ENCODE data around the gene PCDHGA12. TPM values are rescaled to one million over a fixed set of nuclear protein-coding genes. Genes with fewer than 3 reads are reported as not detected.
A peak's percentile ranks its signal among the peaks of the same experiment; 100 is the strongest.
"Not testable (repeated sequence)": the region's sequence is repeated elsewhere in the genome, so short reads cannot be mapped to it uniquely, and the experiment has no call there.

Gene PCDHGA12
- total RNA-seq, 3 donors from 2014 or later (not counting 1 experiment from before 2014, with no cell fraction given): 0.35 to 1.1 (median 0.75) TPM

DNA sequence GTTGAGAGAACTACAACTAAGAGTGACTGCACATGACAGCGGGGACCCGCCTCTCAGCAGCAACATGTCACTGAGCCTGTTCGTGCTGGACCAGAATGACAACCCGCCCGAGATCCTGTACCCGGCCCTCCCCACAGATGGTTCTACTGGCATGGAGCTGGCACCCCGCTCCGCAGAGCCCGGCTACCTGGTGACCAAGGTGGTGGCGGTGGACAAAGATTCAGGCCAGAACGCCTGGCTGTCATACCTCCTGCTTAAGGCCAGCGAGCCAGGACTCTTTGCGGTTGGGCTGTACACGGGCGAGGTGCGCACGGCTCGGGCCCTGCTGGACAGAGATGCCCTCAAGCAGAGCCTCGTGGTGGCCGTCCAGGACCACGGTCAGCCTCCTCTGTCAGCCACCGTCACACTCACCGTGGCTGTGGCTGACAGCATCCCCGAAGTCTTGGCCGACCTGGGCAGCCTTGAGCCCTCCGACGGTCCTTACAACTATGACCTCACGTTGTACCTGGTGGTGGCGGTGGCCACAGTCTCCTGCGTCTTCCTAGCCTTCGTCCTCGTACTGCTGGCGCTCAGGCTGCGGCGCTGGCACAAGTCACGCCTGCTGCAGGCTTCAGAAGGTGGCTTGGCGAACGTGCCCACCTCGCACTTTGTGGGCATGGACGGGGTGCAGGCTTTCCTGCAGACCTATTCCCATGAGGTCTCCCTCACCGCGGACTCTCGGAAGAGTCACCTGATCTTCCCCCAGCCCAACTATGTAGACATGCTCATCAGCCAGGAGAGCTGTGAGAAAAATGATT, 45.6 kb upstream of the PCDHGA12 start:
- no peak for DNase-seq
- no peaks in the 10 kb centered on the region for H3K36me3 ChIP-seq (ENCODE audit: control insufficient read depth, insufficient read depth, low read length)
- no peak for ATAC-seq
- H3K4me1 ChIP-seq (ENCODE audit: control insufficient read depth, insufficient read depth, low read length): peaks cover 4% of the 10 kb centered on the region
- Mint-ChIP-seq H3K9me3 (peaks cover 0 to 3% of the 10 kb centered on the region in 2 donors), H3K27me3 (ENCODE audit: low read depth in 2 of 2) (peaks cover 69 to 77% of the 10 kb centered on the region in 2 donors), H3K27ac (no peak overlapping the region), H3K4me3 (no peak overlapping the region), H3K36me3 (no peaks in the 10 kb centered on the region), H3K4me1 (peaks cover 0 to 8% of the 10 kb centered on the region in 2 donors)
- WGBS (ENCODE audit: insufficient coverage): 49% methylated on average over 43 of the region's 43 CpGs
- TF ChIP-seq, protein P1, sequence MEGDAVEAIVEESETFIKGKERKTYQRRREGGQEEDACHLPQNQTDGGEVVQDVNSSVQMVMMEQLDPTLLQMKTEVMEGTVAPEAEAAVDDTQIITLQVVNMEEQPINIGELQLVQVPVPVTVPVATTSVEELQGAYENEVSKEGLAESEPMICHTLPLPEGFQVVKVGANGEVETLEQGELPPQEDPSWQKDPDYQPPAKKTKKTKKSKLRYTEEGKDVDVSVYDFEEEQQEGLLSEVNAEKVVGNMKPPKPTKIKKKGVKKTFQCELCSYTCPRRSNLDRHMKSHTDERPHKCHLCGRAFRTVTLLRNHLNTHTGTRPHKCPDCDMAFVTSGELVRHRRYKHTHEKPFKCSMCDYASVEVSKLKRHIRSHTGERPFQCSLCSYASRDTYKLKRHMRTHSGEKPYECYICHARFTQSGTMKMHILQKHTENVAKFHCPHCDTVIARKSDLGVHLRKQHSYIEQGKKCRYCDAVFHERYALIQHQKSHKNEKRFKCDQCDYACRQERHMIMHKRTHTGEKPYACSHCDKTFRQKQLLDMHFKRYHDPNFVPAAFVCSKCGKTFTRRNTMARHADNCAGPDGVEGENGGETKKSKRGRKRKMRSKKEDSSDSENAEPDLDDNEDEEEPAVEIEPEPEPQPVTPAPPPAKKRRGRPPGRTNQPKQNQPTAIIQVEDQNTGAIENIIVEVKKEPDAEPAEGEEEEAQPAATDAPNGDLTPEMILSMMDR (IDR thresholded peaks at IDR 0.05): no peak
- intact Hi-C loops (cut with micrococcal nuclease): loop anchor here (5.0 kb wide), 1 partner anchor 38 kb away; the partner anchor contains the start of gene PCDHGA11
- H3K4me3 ChIP-seq (ENCODE audit: low read length): no peak overlapping the region
- H3K27ac ChIP-seq (ENCODE audit: low read length): no peak overlapping the region
- peaks cover 51% of the 10 kb centered on the region for H3K27me3 ChIP-seq (ENCODE audit: control insufficient read depth, insufficient read depth, low read length)
- H3K9me3 ChIP-seq (ENCODE audit: control insufficient read depth, insufficient read depth, low read length): peaks cover 36% of the 10 kb centered on the region

DNA sequence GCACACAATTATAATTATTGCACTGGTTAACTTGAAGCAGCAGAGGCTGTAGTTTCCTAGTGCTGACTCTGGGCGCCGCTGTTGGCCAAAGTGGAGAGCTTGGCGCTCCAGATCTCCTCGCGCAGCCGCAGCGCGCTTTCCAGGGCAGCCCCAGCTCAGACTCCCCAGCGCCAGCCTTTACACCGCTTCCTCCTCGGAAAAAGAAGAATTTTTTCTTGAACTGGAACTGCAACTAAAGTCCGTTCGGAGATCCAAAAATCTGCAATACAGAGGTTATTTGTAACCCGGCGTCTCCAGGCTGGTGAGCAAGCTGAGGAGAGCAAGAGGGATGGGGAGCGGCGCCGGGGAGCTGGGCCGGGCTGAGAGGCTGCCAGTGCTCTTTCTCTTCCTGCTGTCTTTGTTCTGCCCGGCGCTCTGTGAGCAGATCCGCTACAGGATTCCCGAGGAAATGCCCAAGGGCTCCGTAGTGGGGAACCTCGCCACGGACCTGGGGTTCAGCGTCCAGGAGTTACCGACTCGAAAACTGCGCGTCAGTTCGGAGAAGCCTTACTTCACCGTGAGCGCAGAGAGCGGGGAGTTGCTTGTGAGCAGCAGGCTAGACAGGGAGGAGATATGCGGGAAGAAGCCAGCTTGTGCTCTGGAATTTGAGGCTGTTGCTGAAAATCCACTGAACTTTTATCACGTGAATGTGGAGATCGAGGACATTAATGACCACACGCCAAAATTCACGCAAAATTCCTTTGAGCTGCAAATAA, 42.6 kb upstream of the PCDHGA12 start, which contains the start of gene PCDHGB4:
TSS of gene PCDHGB4 (plus strand) at position 142 of the 755 bp plus-strand sequence. CDS start at position 329, 187 bp downstream.
- H3K9me3 Mint-ChIP-seq; H3K27ac ChIP-seq (ENCODE audit: low read length); H3K4me1 ChIP-seq (ENCODE audit: control insufficient read depth, insufficient read depth, low read length); H3K36me3 Mint-ChIP-seq; H3K4me1 Mint-ChIP-seq; H3K27ac Mint-ChIP-seq; H3K36me3 ChIP-seq (ENCODE audit: control insufficient read depth, insufficient read depth, low read length); H3K4me3 ChIP-seq (ENCODE audit: low read length): not testable (repeated sequence)
- Mint-ChIP-seq H3K27me3 (ENCODE audit: low read depth in 2 of 2) (peaks cover 66 to 75% of the 10 kb centered on the region in 2 donors), H3K4me3 (peak within 1 kb of the TSS; percentile 78)
- DNase-seq (peak in 1 of 2 donors; percentile 10), ATAC-seq (peak; percentile 81 to 89 (median 84))
- TF ChIP-seq, protein P1 (IDR thresholded peaks at IDR 0.05): peak; percentile 15
- WGBS (ENCODE audit: insufficient coverage): 16% methylated on average over 16 of the region's 40 CpGs
- intact Hi-C loops (cut with micrococcal nuclease): loop anchor here (5.0 kb wide), 1 partner anchor 35 kb away; the partner anchor contains the start of gene PCDHGA11
- Histone ChIP-seq H3K27me3 (ENCODE audit: control insufficient read depth, insufficient read depth, low read length) (peaks cover 60% of the 10 kb centered on the region), H3K9me3 (ENCODE audit: control insufficient read depth, insufficient read depth, low read length) (peaks cover 41% of the 10 kb centered on the region)

DNA sequence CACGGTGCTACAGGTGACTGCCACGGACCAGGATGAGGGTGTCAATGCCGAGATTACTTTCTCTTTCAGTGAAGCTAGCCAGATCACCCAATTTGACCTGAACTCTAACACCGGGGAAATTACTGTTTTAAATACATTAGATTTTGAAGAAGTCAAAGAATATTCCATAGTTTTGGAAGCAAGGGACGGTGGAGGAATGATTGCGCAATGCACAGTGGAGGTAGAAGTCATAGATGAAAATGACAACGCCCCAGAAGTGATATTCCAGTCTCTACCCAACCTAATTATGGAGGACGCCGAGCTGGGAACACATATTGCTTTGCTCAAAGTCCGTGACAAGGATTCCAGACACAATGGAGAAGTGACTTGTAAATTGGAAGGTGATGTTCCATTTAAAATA, 41.6 kb upstream of the PCDHGA12 start:
- Mint-ChIP-seq H3K27ac (no peak overlapping the region), H3K4me3 (no peak overlapping the region)

More for the DNA sequence above, 41.6 kb upstream of the PCDHGA12 start:
- H3K27ac ChIP-seq (ENCODE audit: low read length): no peak overlapping the region
- H3K4me1 ChIP-seq (ENCODE audit: control insufficient read depth, insufficient read depth, low read length): no peaks in the 10 kb centered on the region
- Mint-ChIP-seq H3K36me3 (peaks cover 7% of the 10 kb centered on the region), H3K4me1 (no peaks in the 10 kb centered on the region), H3K9me3 (peaks cover 0 to 5% of the 10 kb centered on the region in 2 donors), H3K27me3 (ENCODE audit: low read depth in 2 of 2) (peaks cover 64 to 75% of the 10 kb centered on the region in 2 donors)
- H3K9me3 ChIP-seq (ENCODE audit: control insufficient read depth, insufficient read depth, low read length): peaks cover 41% of the 10 kb centered on the region
- intact Hi-C loops (cut with micrococcal nuclease): loop anchor here (5.0 kb wide), 1 partner anchor 34 kb away; the partner anchor contains the start of gene PCDHGA11
- WGBS (ENCODE audit: insufficient coverage): 66% methylated on average over 7 of the region's 10 CpGs
- TF ChIP-seq, protein P1 (IDR thresholded peaks at IDR 0.05): no peak
- H3K27me3 ChIP-seq (ENCODE audit: control insufficient read depth, insufficient read depth, low read length): peaks cover 56% of the 10 kb centered on the region
- no peak overlapping the region for H3K4me3 ChIP-seq (ENCODE audit: low read length)
- no peaks in the 10 kb centered on the region for H3K36me3 ChIP-seq (ENCODE audit: control insufficient read depth, insufficient read depth, low read length)
- no peak for DNase-seq
- ATAC-seq: no peak
